Measurements from ENCODE around the gene ADARB2. TPM values are rescaled to one million over a fixed set of nuclear protein-coding genes. Genes with fewer than 3 reads are reported as not detected.

Gene ADARB2
- polyA plus RNA-seq, 3 donors = not detected

- Mint-ChIP-seq H3K4me1 (no peaks in the 10 kb centered on the region), H3K27ac (no peak overlapping the region), H3K27me3 (ENCODE audit: low read depth in 3 of 3) (peaks cover 9 to 21% (median 15%) of the 10 kb centered on the region in 3 donors), H3K4me3 (peak overlapping the region in 1 of 2 donors; percentile 19), H3K36me3 (no peaks in the 10 kb centered on the region), H3K9me3 (peaks cover 3 to 12% (median 6%) of the 10 kb centered on the region in 7 donors)
- peaks cover 4 to 22% of the 10 kb centered on the region in 2 donors for H3K9me3 ChIP-seq (replicated peaks in 1 of 2; ENCODE audit: control insufficient read depth in 1 of 2, insufficient read depth in 1 of 2, low read length in 2 of 2)
- H3K27me3 ChIP-seq (ENCODE audit: control insufficient read depth in 2 of 2, insufficient read depth in 2 of 2, low read length in 2 of 2) = peaks cover 0 to 3% of the 10 kb centered on the region in 2 donors
- H3K27ac ChIP-seq (ENCODE audit: low read depth in 1 of 2, low read length in 2 of 2) = no peak overlapping the region
- intact Hi-C loops (cut with micrococcal nuclease) = no loop called here
- no peak overlapping the region for H2AFZ ChIP-seq (ENCODE audit: insufficient read depth, low read depth, low read length, poor library complexity, severe bottlenecking)
- no peak overlapping the region for H3K9ac ChIP-seq (ENCODE audit: insufficient read depth, low read length, poor library complexity, severe bottlenecking)
- H3K4me1 ChIP-seq (ENCODE audit: control insufficient read depth in 1 of 2, insufficient read depth in 2 of 2, low read length in 2 of 2) = no peaks in the 10 kb centered on the region
- DNase-seq = no peak
- no peaks in the 10 kb centered on the region for H3K36me3 ChIP-seq (replicated peaks in 1 of 2; ENCODE audit: control insufficient read depth in 1 of 2, insufficient read depth in 2 of 2, low read length in 2 of 2)
- 93% methylated on average over 5 of the region's 6 CpGs for WGBS (ENCODE audit: insufficient coverage)
- no peaks in the 10 kb centered on the region for H4K20me1 ChIP-seq (ENCODE audit: insufficient read depth, low read length)
- no peak overlapping the region for H3K4me2 ChIP-seq (replicated peaks; ENCODE audit: extremely low read depth, low read length, poor library complexity, severe bottlenecking)
- H3K79me2 ChIP-seq (ENCODE audit: insufficient read depth, low read length) = no peaks in the 10 kb centered on the region
- TF ChIP-seq CTCF (IDR thresholded peaks at IDR 0.05) = no peak
- no peak overlapping the region for H3K4me3 ChIP-seq (replicated peaks in 1 of 3; ENCODE audit: low read depth in 2 of 3, low read length in 3 of 3)
These were observed 360.1 kb downstream of the ADARB2 start for GRCh38 chr10:1377231-1377630.

GRCh38 chr10:1376384-1376945 lies 360.9 kb downstream of the ADARB2 start:
- Histone ChIP-seq H3K4me3 (replicated peaks in 1 of 3; ENCODE audit: low read depth in 2 of 3, low read length in 3 of 3) (no peak overlapping the region), H3K27ac (ENCODE audit: low read depth in 1 of 2, low read length in 2 of 2) (no peak overlapping the region), H3K4me2 (replicated peaks; ENCODE audit: extremely low read depth, low read length, poor library complexity, severe bottlenecking) (no peak overlapping the region), H3K9me3 (replicated peaks in 1 of 2; ENCODE audit: control insufficient read depth in 1 of 2, insufficient read depth in 1 of 2, low read length in 2 of 2) (peaks cover 4 to 22% of the 10 kb centered on the region in 2 donors), H4K20me1 (ENCODE audit: insufficient read depth, low read length) (no peaks in the 10 kb centered on the region), H3K27me3 (ENCODE audit: control insufficient read depth in 2 of 2, insufficient read depth in 2 of 2, low read length in 2 of 2) (peaks cover 0 to 3% of the 10 kb centered on the region in 2 donors), H2AFZ (ENCODE audit: insufficient read depth, low read depth, low read length, poor library complexity, severe bottlenecking) (no peak overlapping the region), H3K9ac (ENCODE audit: insufficient read depth, low read length, poor library complexity, severe bottlenecking) (no peak overlapping the region), H3K4me1 (ENCODE audit: control insufficient read depth in 1 of 2, insufficient read depth in 2 of 2, low read length in 2 of 2) (no peaks in the 10 kb centered on the region), H3K79me2 (ENCODE audit: insufficient read depth, low read length) (no peaks in the 10 kb centered on the region), H3K36me3 (replicated peaks in 1 of 2; ENCODE audit: control insufficient read depth in 1 of 2, insufficient read depth in 2 of 2, low read length in 2 of 2) (no peaks in the 10 kb centered on the region)
- 82% methylated on average over 4 of the region's 11 CpGs for WGBS (ENCODE audit: insufficient coverage)
- no peak for DNase-seq
- H3K4me3 Mint-ChIP-seq = no peak overlapping the region
- H3K27me3 Mint-ChIP-seq (ENCODE audit: low read depth in 3 of 3) = peaks cover 9 to 18% (median 15%) of the 10 kb centered on the region in 3 donors
- peaks cover 3 to 12% (median 6%) of the 10 kb centered on the region in 7 donors for H3K9me3 Mint-ChIP-seq
- intact Hi-C loops (cut with micrococcal nuclease) = no loop called here
- H3K27ac Mint-ChIP-seq = no peak overlapping the region
- no peaks in the 10 kb centered on the region for H3K4me1 Mint-ChIP-seq
- TF ChIP-seq CTCF (IDR thresholded peaks at IDR 0.05) = no peak
- no peaks in the 10 kb centered on the region for H3K36me3 Mint-ChIP-seq
